Activated CD4-positive, CD25-positive, alpha-beta regulatory T cell treated with anti-CD3 and anti-CD28 coated beads, Interleukin-2, amount 50 U/mL, for 24 hours (primary cell): ENCODE results near the gene SH3GL1.
"Not testable (repeated sequence)": the region's sequence is repeated elsewhere in the genome, so short reads cannot be mapped to it uniquely, and the experiment has no call there.

Experiments
- ATAC-seq, 2 donors: fragments of 150-1000 bp; cut with Tn5 transposase; one replicate each; pipeline ENCODE4 v1.10.0; 2021; ENCODE audit warnings: mild to moderate bottlenecking in 1 of 2, moderate library complexity in 1 of 2

The SH3GL1 gene

GRCh38 chr19:4362831-4363545 is 37.4 kb downstream of the SH3GL1 start:
- no peak for ATAC-seq

GRCh38 chr19:4362101-4362828 is 38.1 kb downstream of the SH3GL1 start:
- ATAC-seq = no peak

GRCh38 chr19:4361152-4362046 is 38.9 kb downstream of the SH3GL1 start:
- no peak for ATAC-seq

- no peak for ATAC-seq
Measured at GRCh38 chr19:4360641-4361151, 39.7 kb downstream of the SH3GL1 start.

GRCh38 chr19:4360081-4360569 is 40.2 kb downstream of the SH3GL1 start:
- ATAC-seq = no peak

- ATAC-seq = no peak
Measured at GRCh38 chr19:4359627-4360000, 40.7 kb downstream of the SH3GL1 start.

- ATAC-seq = no peak
Measured at GRCh38 chr19:4358709-4359626, 41.4 kb downstream of the SH3GL1 start.

- ATAC-seq = no peak
Measured at GRCh38 chr19:4357921-4358326, 42.4 kb downstream of the SH3GL1 start.

GRCh38 chr19:4357095-4357797 is 43.1 kb downstream of the SH3GL1 start:
- ATAC-seq = no peak

GRCh38 chr19:4354897-4355296 is 45.5 kb downstream of the SH3GL1 start:
- ATAC-seq = no peak

GRCh38 chr19:4354282-4354681 is 46.1 kb downstream of the SH3GL1 start:
- ATAC-seq = no peak

- peak; percentile 60 to 69 for ATAC-seq
Measured at GRCh38 chr19:4352701-4353121, 47.6 kb downstream of the SH3GL1 start.

- ATAC-seq = no peak
Measured at GRCh38 chr19:4350726-4351125, 49.6 kb downstream of the SH3GL1 start.

- ATAC-seq = no peak
Measured at GRCh38 chr19:4350111-4350510, 50.2 kb downstream of the SH3GL1 start.

- ATAC-seq = not testable (repeated sequence)
Measured at GRCh38 chr19:4349225-4349624, 51.1 kb downstream of the SH3GL1 start.

GRCh38 chr19:4347521-4347920 is 52.8 kb downstream of the SH3GL1 start:
- no peak for ATAC-seq

GRCh38 chr19:4346020-4346383 is 54.3 kb downstream of the SH3GL1 start:
- no peak for ATAC-seq

GRCh38 chr19:4345342-4346019 is 54.9 kb downstream of the SH3GL1 start:
- no peak for ATAC-seq

- peak; percentile 67 to 74 for ATAC-seq
Measured at GRCh38 chr19:4343370-4344307, 56.7 kb downstream of the SH3GL1 start, which contains the start of gene MPND. TSS of gene MPND (plus strand) at chr19:4343562. CDS start at chr19:4343594, 32 bp downstream.
